Measurements from ENCODE around the gene ZNF594. TPM values are rescaled to one million over a fixed set of nuclear protein-coding genes. Genes with fewer than 3 reads are reported as not detected.

The ZNF594 gene
- total and polyA plus RNA-seq, 2 of the 8 experiments (the other 6 are each of a cell fraction or from before 2014, with no cell fraction given), result 3.6 to 14.3 TPM

DNA sequence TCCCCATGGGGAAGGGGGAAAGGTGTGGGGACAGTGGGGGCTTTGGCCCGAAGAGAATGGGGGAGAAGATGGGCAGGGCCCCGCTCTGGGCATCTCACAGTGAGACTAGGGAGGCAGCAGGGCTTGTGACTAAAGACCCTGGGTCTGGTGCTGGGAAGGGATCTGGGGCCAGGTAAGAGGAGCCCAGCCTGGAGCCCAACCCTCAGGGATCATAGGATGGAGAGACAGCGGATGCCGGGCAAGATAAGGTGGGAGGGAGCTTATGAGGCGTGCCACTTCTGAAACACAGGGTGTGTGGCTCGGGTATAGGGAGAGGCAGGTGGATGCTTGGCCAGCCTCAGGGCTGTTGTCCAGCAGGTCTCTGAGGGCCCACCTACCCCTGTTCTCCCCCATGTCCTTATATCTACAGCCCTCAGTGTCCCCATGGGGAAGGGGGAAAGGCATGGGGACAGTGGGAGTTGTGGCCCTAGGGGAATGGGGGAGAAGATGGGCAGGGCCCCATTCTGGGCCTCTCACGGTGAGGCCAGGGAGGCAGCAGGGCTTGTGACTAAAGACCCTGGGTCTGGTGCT, 60.4 kb downstream of the ZNF594 start:
- Histone ChIP-seq H4K91ac (replicated peaks; ENCODE audit: insufficient read length, low read length) (no peak overlapping the region), H2BK15ac (ENCODE audit: low read length) (no peak overlapping the region), H3K23me2 (ENCODE audit: low read depth, low read length) (no peaks in the 10 kb centered on the region), H2BK12ac (ENCODE audit: low read depth, low read length) (no peak overlapping the region), H2BK120ac (replicated peaks; ENCODE audit: low read depth, low read length) (no peak overlapping the region), H3K4me3 (ENCODE audit: extremely low read depth in 1 of 4, insufficient read depth in 2 of 4, low read depth in 3 of 4, low read length in 4 of 4) (no peak overlapping the region), H3K23ac (ENCODE audit: insufficient read length) (no peak overlapping the region), H3K9ac (replicated peaks in 1 of 4; ENCODE audit: extremely low read depth in 1 of 4, low read depth in 3 of 4, low read length in 3 of 4) (no peak overlapping the region), H3K4me2 (ENCODE audit: insufficient read depth in 1 of 2, low read depth in 2 of 2, low read length in 2 of 2) (no peak overlapping the region), H4K5ac (ENCODE audit: insufficient read length, low read depth, low read length) (no peak overlapping the region), H3K79me1 (ENCODE audit: low read depth, low read length) (no peaks in the 10 kb centered on the region), H3K14ac (ENCODE audit: insufficient read length) (no peak overlapping the region), H4K20me1 (replicated peaks in 1 of 2; ENCODE audit: control insufficient read depth in 1 of 2, insufficient read depth in 2 of 2, low read length in 2 of 2) (no peaks in the 10 kb centered on the region), H3K79me2 (ENCODE audit: control insufficient read depth in 1 of 2, insufficient read depth in 2 of 2, low read length in 2 of 2) (no peaks in the 10 kb centered on the region), H3K4ac (replicated peaks; ENCODE audit: insufficient read length, low read depth, low read length) (no peak overlapping the region), H3K56ac (replicated peaks; ENCODE audit: insufficient read length, low read depth, low read length) (no peak overlapping the region), H3K4me1 (replicated peaks in 1 of 4; ENCODE audit: control insufficient read depth in 3 of 4, insufficient read depth in 4 of 4, low read length in 3 of 4) (no peaks in the 10 kb centered on the region), H3K27me3 (replicated peaks in 1 of 4; ENCODE audit: control insufficient read depth in 3 of 4, extremely low read depth in 1 of 4, insufficient read depth in 3 of 4, low read length in 3 of 4) (no peaks in the 10 kb centered on the region; a peak in 1 of 7 replicates), H3K18ac (ENCODE audit: extremely low read depth, low read length) (no peak overlapping the region), H3K36me3 (ENCODE audit: control insufficient read depth in 2 of 4, insufficient read depth in 4 of 4, low read length in 3 of 4) (no peaks in the 10 kb centered on the region), H4K8ac (ENCODE audit: extremely low read depth, insufficient read depth, low read length) (no peak overlapping the region), H3K27ac (ENCODE audit: low read depth, low read length) (no peak overlapping the region), H3K9me3 (ENCODE audit: insufficient read depth in 2 of 2, low read depth in 1 of 2, low read length in 1 of 2) (peaks cover 0 to 5% of the 10 kb centered on the region in 2 experiments; a peak in 1 of 4 replicates), H2AK5ac (ENCODE audit: low read depth, low read length) (no peak overlapping the region), H2BK20ac (ENCODE audit: low read length) (no peak overlapping the region), H2AFZ (ENCODE audit: low read length) (no peak overlapping the region), H2BK5ac (ENCODE audit: low read depth, low read length) (no peak overlapping the region)
- POLR2A ChIA-PET (ENCODE audit: partially characterized antibody), result interaction anchor here (1.4 kb wide), 1 partner anchor 9 kb away, joined by 3 read pairs; no protein-coding TSS in a partner anchor
- FAIRE-seq (no peak), DNase-seq (ENCODE audit: low read depth in 1 of 2, low spot score in 2 of 2) (no peak)
- WGBS, 2 experiments (ENCODE audit: extremely low coverage in 1 of 2, insufficient coverage in 1 of 2, insufficient read length in 1 of 2, insufficient replicate concordance in 2 of 2, low coverage in 1 of 2, low lambda C conversion rate in 2 of 2, missing lambda C conversion rate in 1 of 2), result 92% methylated on average over 6 of the region's 7 CpGs; no CpG with 5 or more reads in 1 of the 2 experiments
- no peak for TF ChIP-seq SIRT6 (IDR thresholded peaks at IDR 0.05; ENCODE audit: low read length)
- TF ChIP-seq SAP30 (IDR thresholded peaks at IDR 0.05; ENCODE audit: insufficient read depth, insufficient replicate concordance, low read length), result no peak
- TF ChIP-seq, protein P1, sequence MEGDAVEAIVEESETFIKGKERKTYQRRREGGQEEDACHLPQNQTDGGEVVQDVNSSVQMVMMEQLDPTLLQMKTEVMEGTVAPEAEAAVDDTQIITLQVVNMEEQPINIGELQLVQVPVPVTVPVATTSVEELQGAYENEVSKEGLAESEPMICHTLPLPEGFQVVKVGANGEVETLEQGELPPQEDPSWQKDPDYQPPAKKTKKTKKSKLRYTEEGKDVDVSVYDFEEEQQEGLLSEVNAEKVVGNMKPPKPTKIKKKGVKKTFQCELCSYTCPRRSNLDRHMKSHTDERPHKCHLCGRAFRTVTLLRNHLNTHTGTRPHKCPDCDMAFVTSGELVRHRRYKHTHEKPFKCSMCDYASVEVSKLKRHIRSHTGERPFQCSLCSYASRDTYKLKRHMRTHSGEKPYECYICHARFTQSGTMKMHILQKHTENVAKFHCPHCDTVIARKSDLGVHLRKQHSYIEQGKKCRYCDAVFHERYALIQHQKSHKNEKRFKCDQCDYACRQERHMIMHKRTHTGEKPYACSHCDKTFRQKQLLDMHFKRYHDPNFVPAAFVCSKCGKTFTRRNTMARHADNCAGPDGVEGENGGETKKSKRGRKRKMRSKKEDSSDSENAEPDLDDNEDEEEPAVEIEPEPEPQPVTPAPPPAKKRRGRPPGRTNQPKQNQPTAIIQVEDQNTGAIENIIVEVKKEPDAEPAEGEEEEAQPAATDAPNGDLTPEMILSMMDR (IDR thresholded peaks at IDR 0.05; ENCODE audit: control extremely low read depth in 1 of 3, insufficient read depth in 1 of 3, low read depth in 1 of 3, low read length in 3 of 3), result no peak
- TF ChIP-seq POLR2A (IDR thresholded peaks at IDR 0.05; ENCODE audit: control extremely low read depth in 1 of 2, low read depth in 2 of 2, low read length in 2 of 2), result no peak
- TF ChIP-seq ASH2L (IDR thresholded peaks at IDR 0.05; ENCODE audit: low read length), result no peak
- TF ChIP-seq, protein P2, sequence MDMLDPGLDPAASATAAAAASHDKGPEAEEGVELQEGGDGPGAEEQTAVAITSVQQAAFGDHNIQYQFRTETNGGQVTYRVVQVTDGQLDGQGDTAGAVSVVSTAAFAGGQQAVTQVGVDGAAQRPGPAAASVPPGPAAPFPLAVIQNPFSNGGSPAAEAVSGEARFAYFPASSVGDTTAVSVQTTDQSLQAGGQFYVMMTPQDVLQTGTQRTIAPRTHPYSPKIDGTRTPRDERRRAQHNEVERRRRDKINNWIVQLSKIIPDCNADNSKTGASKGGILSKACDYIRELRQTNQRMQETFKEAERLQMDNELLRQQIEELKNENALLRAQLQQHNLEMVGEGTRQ (IDR thresholded peaks at IDR 0.05; ENCODE audit: low read length), result no peak
- CTCF ChIA-PET (ENCODE audit: partially characterized antibody), result no interaction called here

Data from H1 (cell line).